ENCODE data around the gene TBC1D21.

DNA sequence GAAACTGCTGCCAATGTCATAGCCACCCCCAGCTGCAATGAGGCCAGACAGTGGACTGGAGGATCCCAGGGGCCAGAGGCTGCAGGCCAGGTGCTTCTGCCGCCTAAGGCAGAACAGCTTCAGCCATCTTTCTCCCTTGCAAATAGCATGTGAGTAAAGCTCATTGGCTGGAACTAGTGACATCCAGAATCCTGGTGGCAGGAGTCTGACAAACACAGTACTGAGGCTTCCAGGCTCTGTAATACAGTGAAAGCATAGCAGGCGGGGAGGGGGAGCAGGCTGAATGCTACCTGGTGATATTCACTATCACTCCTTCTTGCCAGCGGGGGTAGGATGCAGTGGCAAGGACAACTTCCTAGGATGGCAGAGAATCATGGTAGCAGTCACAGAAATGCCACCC is 36.5 kb upstream of the TBC1D21 start:
- no peak for TF ChIP-seq ZFP30 (CRISPR knock-in tag; IDR thresholded peaks at IDR 0.05)
- no peak for TF ChIP-seq PPARA (CRISPR knock-in tag; IDR thresholded peaks at IDR 0.05; ENCODE audit: borderline replicate concordance)
- TF ChIP-seq, protein P1, sequence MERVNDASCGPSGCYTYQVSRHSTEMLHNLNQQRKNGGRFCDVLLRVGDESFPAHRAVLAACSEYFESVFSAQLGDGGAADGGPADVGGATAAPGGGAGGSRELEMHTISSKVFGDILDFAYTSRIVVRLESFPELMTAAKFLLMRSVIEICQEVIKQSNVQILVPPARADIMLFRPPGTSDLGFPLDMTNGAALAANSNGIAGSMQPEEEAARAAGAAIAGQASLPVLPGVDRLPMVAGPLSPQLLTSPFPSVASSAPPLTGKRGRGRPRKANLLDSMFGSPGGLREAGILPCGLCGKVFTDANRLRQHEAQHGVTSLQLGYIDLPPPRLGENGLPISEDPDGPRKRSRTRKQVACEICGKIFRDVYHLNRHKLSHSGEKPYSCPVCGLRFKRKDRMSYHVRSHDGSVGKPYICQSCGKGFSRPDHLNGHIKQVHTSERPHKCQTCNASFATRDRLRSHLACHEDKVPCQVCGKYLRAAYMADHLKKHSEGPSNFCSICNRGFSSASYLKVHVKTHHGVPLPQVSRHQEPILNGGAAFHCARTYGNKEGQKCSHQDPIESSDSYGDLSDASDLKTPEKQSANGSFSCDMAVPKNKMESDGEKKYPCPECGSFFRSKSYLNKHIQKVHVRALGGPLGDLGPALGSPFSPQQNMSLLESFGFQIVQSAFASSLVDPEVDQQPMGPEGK (CRISPR knock-in tag; IDR thresholded peaks at IDR 0.05; ENCODE audit: borderline replicate concordance): no peak

All from SK-N-SH treated with all-trans-retinoic acid at 6 μM for 48 hours (cell line).